HepG2 (cell line): ENCODE data around the gene MYO10.

Source experiments
- ATF1 ChIP-seq: IDR thresholded peaks from 2 replicates; pipeline ENCODE4 v1.6.1; 2016; ENCODE audit warnings: mild to moderate bottlenecking, control low read depth
- BCL6 ChIP-seq: IDR thresholded peaks from 2 replicates; pipeline ENCODE4 v1.6.1; 2016; ENCODE audit warnings: missing genetic modification reagents, missing compliant biosample characterization
- GATA4 ChIP-seq: sonication (generic); IDR thresholded peaks from 2 replicates; pipeline ENCODE4 v1.6.1; 2016; ENCODE audit warnings: antibody characterized with exemption, low read depth, borderline replicate concordance
- SMC3 ChIP-seq: IDR thresholded peaks from 2 replicates; pipeline ENCODE4 v1.6.1; 2011; ENCODE audit warnings: low read length, improper control_type of control experiment
- TARDBP ChIP-seq: sonication (generic); formaldehyde crosslinking; IDR thresholded peaks from 2 replicates; pipeline ENCODE4 v1.8.0; 2022; ENCODE audit warnings: mild to moderate bottlenecking, missing genetic modification reagents
- ZNF674 ChIP-seq: sonication (generic); formaldehyde crosslinking; IDR thresholded peaks from 2 replicates; pipeline ENCODE4 v1.5.0; 2020; ENCODE audit warnings: low read depth, mild to moderate bottlenecking, missing genetic modification reagents
- ZSCAN29 ChIP-seq: sonication (generic); formaldehyde crosslinking; conservative IDR thresholded peaks from 2 replicates; pipeline ENCODE4 v1.4.0; 2020; ENCODE audit warnings: mild to moderate bottlenecking, missing genetic modification reagents
- TF ChIP-seq, protein P1 (sequence below): IDR thresholded peaks from 2 replicates; pipeline ENCODE4 v1.6.1; 2012; ENCODE audit warnings: inconsistent platforms
- TF ChIP-seq, protein P2 (sequence below): sonication (generic); formaldehyde crosslinking; IDR thresholded peaks from 2 replicates; pipeline ENCODE4 v1.5.0; 2020; ENCODE audit warnings: mild to moderate bottlenecking, missing genetic modification reagents, moderate library complexity
- TF ChIP-seq, protein P3 (sequence below): sonication (generic); formaldehyde crosslinking; IDR thresholded peaks from 2 replicates; pipeline ENCODE4 v1.4.0; 2020; ENCODE audit warnings: missing genetic modification reagents

DNA sequence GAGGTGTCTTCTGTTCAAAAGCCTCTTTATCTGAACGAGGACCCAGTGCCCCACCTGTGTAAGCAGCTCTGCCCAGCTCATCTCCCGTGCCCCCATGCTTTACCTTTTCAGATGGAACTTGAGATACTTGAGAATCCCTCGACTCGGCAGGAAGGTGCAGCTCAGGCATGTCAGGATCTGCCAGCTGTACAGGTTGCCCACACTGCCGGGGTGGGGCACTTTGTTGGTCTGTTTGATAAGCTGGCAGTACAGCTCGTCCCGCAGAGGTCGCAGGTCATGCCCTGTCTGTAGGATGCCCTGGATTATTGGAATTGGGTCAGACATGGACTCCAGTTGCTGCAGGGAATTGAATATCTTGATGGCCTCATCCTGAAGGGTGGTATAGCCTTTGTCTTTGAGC is 261.3 kb downstream of the MYO10 start:
- TF ChIP-seq ZSCAN29 (CRISPR knock-in tag) (no peak), BCL6 (CRISPR knock-in tag) (no peak), SMC3 (no peak), ZNF674 (CRISPR knock-in tag) (no peak), TARDBP (CRISPR knock-in tag) (no peak), GATA4 (no peak), ATF1 (CRISPR knock-in tag) (no peak)
- TF ChIP-seq, protein P1, sequence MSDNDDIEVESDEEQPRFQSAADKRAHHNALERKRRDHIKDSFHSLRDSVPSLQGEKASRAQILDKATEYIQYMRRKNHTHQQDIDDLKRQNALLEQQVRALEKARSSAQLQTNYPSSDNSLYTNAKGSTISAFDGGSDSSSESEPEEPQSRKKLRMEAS = no peak
- TF ChIP-seq, protein P2, sequence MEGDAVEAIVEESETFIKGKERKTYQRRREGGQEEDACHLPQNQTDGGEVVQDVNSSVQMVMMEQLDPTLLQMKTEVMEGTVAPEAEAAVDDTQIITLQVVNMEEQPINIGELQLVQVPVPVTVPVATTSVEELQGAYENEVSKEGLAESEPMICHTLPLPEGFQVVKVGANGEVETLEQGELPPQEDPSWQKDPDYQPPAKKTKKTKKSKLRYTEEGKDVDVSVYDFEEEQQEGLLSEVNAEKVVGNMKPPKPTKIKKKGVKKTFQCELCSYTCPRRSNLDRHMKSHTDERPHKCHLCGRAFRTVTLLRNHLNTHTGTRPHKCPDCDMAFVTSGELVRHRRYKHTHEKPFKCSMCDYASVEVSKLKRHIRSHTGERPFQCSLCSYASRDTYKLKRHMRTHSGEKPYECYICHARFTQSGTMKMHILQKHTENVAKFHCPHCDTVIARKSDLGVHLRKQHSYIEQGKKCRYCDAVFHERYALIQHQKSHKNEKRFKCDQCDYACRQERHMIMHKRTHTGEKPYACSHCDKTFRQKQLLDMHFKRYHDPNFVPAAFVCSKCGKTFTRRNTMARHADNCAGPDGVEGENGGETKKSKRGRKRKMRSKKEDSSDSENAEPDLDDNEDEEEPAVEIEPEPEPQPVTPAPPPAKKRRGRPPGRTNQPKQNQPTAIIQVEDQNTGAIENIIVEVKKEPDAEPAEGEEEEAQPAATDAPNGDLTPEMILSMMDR (CRISPR knock-in tag) = no peak
- TF ChIP-seq, protein P3, sequence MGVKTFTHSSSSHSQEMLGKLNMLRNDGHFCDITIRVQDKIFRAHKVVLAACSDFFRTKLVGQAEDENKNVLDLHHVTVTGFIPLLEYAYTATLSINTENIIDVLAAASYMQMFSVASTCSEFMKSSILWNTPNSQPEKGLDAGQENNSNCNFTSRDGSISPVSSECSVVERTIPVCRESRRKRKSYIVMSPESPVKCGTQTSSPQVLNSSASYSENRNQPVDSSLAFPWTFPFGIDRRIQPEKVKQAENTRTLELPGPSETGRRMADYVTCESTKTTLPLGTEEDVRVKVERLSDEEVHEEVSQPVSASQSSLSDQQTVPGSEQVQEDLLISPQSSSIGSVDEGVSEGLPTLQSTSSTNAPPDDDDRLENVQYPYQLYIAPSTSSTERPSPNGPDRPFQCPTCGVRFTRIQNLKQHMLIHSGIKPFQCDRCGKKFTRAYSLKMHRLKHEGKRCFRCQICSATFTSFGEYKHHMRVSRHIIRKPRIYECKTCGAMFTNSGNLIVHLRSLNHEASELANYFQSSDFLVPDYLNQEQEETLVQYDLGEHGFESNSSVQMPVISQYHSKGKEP = no peak
